HL-60 (cell line): ENCODE measurements around the gene PARD3.

Experiments used
- DNase-seq, 2 experiments: peaks; one replicate each; pipeline ENCODE4 v3.0.0-alpha.2; 2010 to 2020; ENCODE audit warnings: low read depth in 1 of 2, low spot score in 1 of 2
- H3K27ac ChIP-seq: fragments of 250-450 bp; sonication (Bioruptor Pico); replicated peaks from 2 replicates; pipeline ENCODE4 v1.5.1; 2020; ENCODE audit warnings: mild to moderate bottlenecking, moderate library complexity
- H3K27me3 ChIP-seq: fragments of 250-450 bp; sonication (Bioruptor Pico); 2 replicates; pipeline ENCODE4 v1.5.1; 2021; ENCODE audit warnings: mild to moderate bottlenecking, moderate library complexity; ENCODE audit not compliant: insufficient read depth, poor library complexity, severe bottlenecking
- H3K4me3 ChIP-seq: replicated peaks from 2 replicates; pipeline ENCODE4 v1.5.1; 2011; ENCODE audit warnings: mild to moderate bottlenecking, control low read depth, low read length; ENCODE audit not compliant: insufficient read depth
- CTCF ChIP-seq: IDR thresholded peaks from one replicate; pipeline ENCODE4 v1.5.1; 2011; ENCODE audit warnings: low read length, control low read depth, inconsistent platforms; ENCODE audit not compliant: insufficient read depth
- GABPA ChIP-seq: IDR thresholded peaks from 2 replicates; pipeline ENCODE4 v1.6.1; 2012; ENCODE audit warnings: low read depth
- POLR2AphosphoS5 ChIP-seq: IDR thresholded peaks from 2 replicates; pipeline ENCODE4 v1.6.1; 2012; ENCODE audit warnings: low read depth
- REST ChIP-seq: IDR thresholded peaks from 2 replicates; pipeline ENCODE4 v1.6.1; 2012; ENCODE audit warnings: low read depth; ENCODE audit not compliant: insufficient replicate concordance
- SPI1 ChIP-seq: IDR thresholded peaks from 2 replicates; pipeline ENCODE4 v1.6.1; 2012; ENCODE audit warnings: low read depth, mild to moderate bottlenecking, borderline replicate concordance

PARD3 gene

GRCh38 chr10:34213193-34213804, 601.8 kb downstream of the PARD3 start:
- Histone ChIP-seq H3K27ac (no peak overlapping the region), H3K4me3 (no peak overlapping the region), H3K27me3 (no peaks in the 10 kb centered on the region)
- DNase-seq: no peak
- no peak for TF ChIP-seq REST
- no peak for TF ChIP-seq GABPA
- TF ChIP-seq CTCF: no peak
- TF ChIP-seq SPI1: no peak
- no peak for TF ChIP-seq POLR2AphosphoS5

GRCh38 chr10:34207343-34207742, 607.8 kb downstream of the PARD3 start:
- Histone ChIP-seq H3K27ac (no peak overlapping the region), H3K27me3 (no peaks in the 10 kb centered on the region), H3K4me3 (no peak overlapping the region)
- TF ChIP-seq SPI1 (no peak), CTCF (no peak), REST (no peak), POLR2AphosphoS5 (no peak), GABPA (no peak)
- DNase-seq: no peak

GRCh38 chr10:34206935-34207268, 608.2 kb downstream of the PARD3 start:
- H3K27me3 ChIP-seq: no peaks in the 10 kb centered on the region
- TF ChIP-seq CTCF (no peak), SPI1 (no peak), REST (no peak), POLR2AphosphoS5 (no peak), GABPA (no peak)
- H3K4me3 ChIP-seq: no peak overlapping the region
- no peak for DNase-seq
- H3K27ac ChIP-seq: no peak overlapping the region
